PC-9 (cell line): ENCODE data around the gene KIF5C. TPM values are rescaled to one million over a fixed set of nuclear protein-coding genes. Genes with fewer than 3 reads are reported as not detected.
A peak's percentile ranks its signal among the peaks of the same experiment; 100 is the strongest.

Experiments
- BruUV-seq: library from RNA; stranded (reverse); fragments of 400-500 nt; replicated peaks from 2 replicates; lab custom pipeline; 2021; lab: Mats Ljungman, UMichigan
- CTCF ChIA-PET: fragments of 300-600 bp; sonication (Branson Sonifier 250); formaldehyde crosslinking; loops from one replicate; lab custom pipeline; 2022; ENCODE audit warnings: antibody characterized with exemption; lab: Charles Lee
- POLR2A ChIA-PET: fragments of 300-600 bp; sonication (Branson Sonifier 250); formaldehyde crosslinking; loops from one replicate; lab custom pipeline; 2022; ENCODE audit warnings: antibody characterized with exemption; ENCODE audit not compliant: unreplicated experiment; lab: Charles Lee
- DNase-seq, 2 experiments: peaks; one replicate each; pipeline versions ENCODE4 v3.0.0 to v3.0.0-alpha.2; 2015 to 2022; ENCODE audit warnings: mixed read lengths in 1 of 2
- H2AFZ ChIP-seq: fragments of 200-600 bp; sonication (generic); 2 replicates; pipeline ENCODE4 v1.8.1; 2017; ENCODE audit warnings: antibody characterized with exemption
- H3F3A ChIP-seq: fragments of 200-600 bp; sonication (generic); 2 replicates; pipeline ENCODE4 v1.8.1; 2017; ENCODE audit warnings: antibody characterized with exemption, mild to moderate bottlenecking, low read depth; ENCODE audit not compliant: insufficient read depth
- H3K27ac ChIP-seq: fragments of 200-600 bp; sonication (generic); 2 replicates; pipeline ENCODE4 v1.6.1; 2016; ENCODE audit warnings: mixed run types
- H3K27me3 ChIP-seq: fragments of 200-600 bp; sonication (generic); 2 replicates; pipeline ENCODE4 v1.6.1; 2016; ENCODE audit warnings: low read depth, mixed run types; ENCODE audit not compliant: insufficient read depth
- H3K36me3 ChIP-seq: fragments of 200-600 bp; sonication (generic); 2 replicates; pipeline ENCODE4 v1.6.1; 2016; ENCODE audit warnings: low read depth, mixed run types
- H3K4me1 ChIP-seq: fragments of 200-600 bp; sonication (generic); replicated peaks from 2 replicates; pipeline ENCODE4 v1.6.1; 2016; ENCODE audit warnings: mixed run types; ENCODE audit not compliant: insufficient read depth
- H3K4me2 ChIP-seq: fragments of 200-600 bp; sonication (generic); 2 replicates; pipeline ENCODE4 v1.6.1; 2017; ENCODE audit warnings: mixed run types
- H3K4me3 ChIP-seq: fragments of 200-600 bp; sonication (generic); 2 replicates; pipeline ENCODE4 v1.6.1; 2016; ENCODE audit warnings: mixed run types
- H3K79me2 ChIP-seq: fragments of 200-600 bp; sonication (generic); 2 replicates; pipeline ENCODE4 v1.6.1; 2017; ENCODE audit warnings: low read depth, mixed run types
- H3K9me2 ChIP-seq: fragments of 200-600 bp; sonication (generic); 2 replicates; pipeline ENCODE4 v1.8.1; 2017; ENCODE audit warnings: mild to moderate bottlenecking; ENCODE audit not compliant: insufficient read depth
- H3K9me3 ChIP-seq: fragments of 200-600 bp; sonication (generic); 2 replicates; pipeline ENCODE4 v1.8.1; 2016; ENCODE audit warnings: low read depth; ENCODE audit not compliant: insufficient read depth
- H4K20me1 ChIP-seq: fragments of 200-600 bp; sonication (generic); 2 replicates; pipeline ENCODE4 v1.8.1; 2017; ENCODE audit not compliant: insufficient read depth
- EZH2 ChIP-seq: fragments of 200-600 bp; sonication (generic); IDR thresholded peaks from 2 replicates; pipeline ENCODE4 v1.8.0; 2017; ENCODE audit warnings: antibody characterized with exemption, low read depth
- intact Hi-C: fragments of 100-400 bp; cut with micrococcal nuclease; formaldehyde crosslinking; loops from one replicate; pipeline ENCODE4 v1.10.0; 2022; ENCODE audit not compliant: unreplicated experiment
- total RNA-seq: library from RNA; stranded (reverse); gene quantifications from 2 replicates; pipeline ENCODE4 v1.2.3, GENCODE V29; 2021
- TF ChIP-seq, protein P1 (sequence below): fragments of 200-600 bp; sonication (generic); conservative IDR thresholded peaks from 2 replicates; pipeline ENCODE4 v1.6.1; 2017; ENCODE audit warnings: mixed run types, antibody characterized with exemption, mild to moderate bottlenecking, moderate library complexity

Gene KIF5C
- total RNA-seq, 1 experiment from 2014 or later = 0.07 TPM

GRCh38 chr2:149042881-149043280, 167.9 kb downstream of the KIF5C start:
- ChIA-PET CTCF (no interaction called here), POLR2A (no interaction called here)
- no peaks in the 10 kb centered on the region for H3K9me2 ChIP-seq
- no peaks in the 10 kb centered on the region for H4K20me1 ChIP-seq
- DNase-seq = no peak
- intact Hi-C loops = loop anchor here (5.0 kb wide), 1 partner anchor 124 kb away; no protein-coding TSS in a partner anchor
- H3K4me1 ChIP-seq = peaks cover 12% of the 10 kb centered on the region
- no TSS peak for BruUV-seq
- no peaks in the 10 kb centered on the region for H3K27me3 ChIP-seq
- H3K27ac ChIP-seq = no peak overlapping the region; the same call in 1 of the 2 replicates
- no peaks in the 10 kb centered on the region for H3K9me3 ChIP-seq
- 0 out of 2 replicates have a peak overlapping the region, but pooled peaks have one; percentile 11 for H3K4me3 ChIP-seq
- H3F3A ChIP-seq = no peaks in the 10 kb centered on the region
- no peaks in the 10 kb centered on the region for H3K36me3 ChIP-seq
- peaks cover 85% of the 10 kb centered on the region for H3K79me2 ChIP-seq
- no peak overlapping the region for H2AFZ ChIP-seq
- TF ChIP-seq, protein P1, sequence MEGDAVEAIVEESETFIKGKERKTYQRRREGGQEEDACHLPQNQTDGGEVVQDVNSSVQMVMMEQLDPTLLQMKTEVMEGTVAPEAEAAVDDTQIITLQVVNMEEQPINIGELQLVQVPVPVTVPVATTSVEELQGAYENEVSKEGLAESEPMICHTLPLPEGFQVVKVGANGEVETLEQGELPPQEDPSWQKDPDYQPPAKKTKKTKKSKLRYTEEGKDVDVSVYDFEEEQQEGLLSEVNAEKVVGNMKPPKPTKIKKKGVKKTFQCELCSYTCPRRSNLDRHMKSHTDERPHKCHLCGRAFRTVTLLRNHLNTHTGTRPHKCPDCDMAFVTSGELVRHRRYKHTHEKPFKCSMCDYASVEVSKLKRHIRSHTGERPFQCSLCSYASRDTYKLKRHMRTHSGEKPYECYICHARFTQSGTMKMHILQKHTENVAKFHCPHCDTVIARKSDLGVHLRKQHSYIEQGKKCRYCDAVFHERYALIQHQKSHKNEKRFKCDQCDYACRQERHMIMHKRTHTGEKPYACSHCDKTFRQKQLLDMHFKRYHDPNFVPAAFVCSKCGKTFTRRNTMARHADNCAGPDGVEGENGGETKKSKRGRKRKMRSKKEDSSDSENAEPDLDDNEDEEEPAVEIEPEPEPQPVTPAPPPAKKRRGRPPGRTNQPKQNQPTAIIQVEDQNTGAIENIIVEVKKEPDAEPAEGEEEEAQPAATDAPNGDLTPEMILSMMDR = no peak
- TF ChIP-seq EZH2 = no peak
- 0 out of 2 replicates have a peak overlapping the region, but pooled peaks have one; percentile 34 for H3K4me2 ChIP-seq

- no peak overlapping the region for H3K27ac ChIP-seq
- no peaks in the 10 kb centered on the region for H3K9me3 ChIP-seq
- no TSS peak for BruUV-seq
- no peak overlapping the region for H3K4me2 ChIP-seq
- ChIA-PET POLR2A (no interaction called here), CTCF (no interaction called here)
- no peaks in the 10 kb centered on the region for H3F3A ChIP-seq
- TF ChIP-seq EZH2 = no peak
- TF ChIP-seq, protein P1 = no peak
- DNase-seq = no peak
- intact Hi-C loops = loop anchor here (5.0 kb wide), 1 partner anchor 123 kb away; no protein-coding TSS in a partner anchor
- peaks cover 93% of the 10 kb centered on the region for H3K79me2 ChIP-seq
- 0 out of 2 replicates have a peak, but pooled peaks cover 4% of the 10 kb centered on the region for H3K36me3 ChIP-seq
- H3K4me1 ChIP-seq = peaks cover 12% of the 10 kb centered on the region
- no peaks in the 10 kb centered on the region for H3K27me3 ChIP-seq
- H4K20me1 ChIP-seq = no peaks in the 10 kb centered on the region
- H3K4me3 ChIP-seq = no peak overlapping the region
- H2AFZ ChIP-seq = no peak overlapping the region
- H3K9me2 ChIP-seq = no peaks in the 10 kb centered on the region
These were observed 169.5 kb downstream of the KIF5C start for GRCh38 chr2:149044500-149044899.

DNA sequence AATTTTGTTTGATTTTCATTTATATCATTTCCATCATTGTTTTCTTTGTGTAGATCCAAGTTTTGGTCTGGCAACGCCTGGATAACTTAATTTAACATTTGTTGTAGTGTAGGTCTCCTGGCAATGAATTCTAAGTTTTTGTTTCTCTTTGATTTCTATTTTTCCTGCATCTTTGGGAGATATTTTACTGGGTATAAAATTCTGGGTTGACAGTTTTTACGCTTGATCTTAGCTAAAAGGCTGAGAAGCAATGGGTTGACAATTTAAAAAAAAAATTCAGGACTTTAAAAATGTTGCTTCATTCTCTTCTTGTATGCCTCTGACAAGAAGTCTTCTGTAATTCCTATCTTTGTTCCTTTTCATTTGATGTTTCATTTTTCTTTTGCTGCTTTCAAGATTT, 172.1 kb downstream of the KIF5C start:
- no TSS peak for BruUV-seq
- H3K9me2 ChIP-seq = no peaks in the 10 kb centered on the region
- H3F3A ChIP-seq = no peaks in the 10 kb centered on the region
- intact Hi-C loops = no loop called here
- ChIA-PET POLR2A (no interaction called here), CTCF (interaction anchor here (0.7 kb wide), 1 partner anchor 8 kb away, joined by 4 read pairs; no protein-coding TSS in a partner anchor)
- H2AFZ ChIP-seq = no peak overlapping the region
- peaks cover 81% of the 10 kb centered on the region for H3K79me2 ChIP-seq
- peaks cover 2% of the 10 kb centered on the region for H3K4me1 ChIP-seq
- no peak overlapping the region for H3K4me2 ChIP-seq
- no peak overlapping the region for H3K4me3 ChIP-seq
- no peak overlapping the region for H3K27ac ChIP-seq
- no peaks in the 10 kb centered on the region for H4K20me1 ChIP-seq
- 0 out of 2 replicates have a peak, but pooled peaks cover 4% of the 10 kb centered on the region for H3K36me3 ChIP-seq
- TF ChIP-seq EZH2 = no peak
- TF ChIP-seq, protein P1 = no peak
- DNase-seq = no peak
- H3K9me3 ChIP-seq = no peaks in the 10 kb centered on the region
- H3K27me3 ChIP-seq = no peaks in the 10 kb centered on the region
